Glutamatergic neuron (in vitro differentiated cells): Measurements from ENCODE around the gene POLE. TPM values are rescaled to one million over a fixed set of nuclear protein-coding genes. Genes with fewer than 3 reads are reported as not detected.

Source experiments
- DNase-seq: peaks from one replicate; pipeline ENCODE4 v3.0.0; 2022
- H3K27ac Mint-ChIP-seq: one replicate; pipeline ENCODE4 v1.8.0; 2020; ENCODE audit warnings: mild to moderate bottlenecking, mixed read lengths, inconsistent platforms; ENCODE audit not compliant: unreplicated experiment
- H3K27me3 Mint-ChIP-seq: one replicate; pipeline ENCODE4 v1.8.0; 2020; ENCODE audit warnings: mild to moderate bottlenecking, moderate library complexity, mixed read lengths, inconsistent platforms; ENCODE audit not compliant: unreplicated experiment
- H3K36me3 Mint-ChIP-seq: one replicate; pipeline ENCODE4 v1.8.0; 2020; ENCODE audit warnings: mild to moderate bottlenecking, mixed read lengths, inconsistent platforms; ENCODE audit not compliant: unreplicated experiment
- H3K4me1 Mint-ChIP-seq: one replicate; pipeline ENCODE4 v1.8.0; 2020; ENCODE audit warnings: mild to moderate bottlenecking, low read depth, mixed read lengths, inconsistent platforms; ENCODE audit not compliant: unreplicated experiment
- H3K4me3 Mint-ChIP-seq: one replicate; pipeline ENCODE4 v1.8.0; 2020; ENCODE audit warnings: mild to moderate bottlenecking, mixed read lengths, inconsistent platforms; ENCODE audit not compliant: unreplicated experiment
- H3K9me3 Mint-ChIP-seq: one replicate; pipeline ENCODE4 v1.8.0; 2020; ENCODE audit warnings: mild to moderate bottlenecking, moderate library complexity, mixed read lengths, inconsistent platforms; ENCODE audit not compliant: unreplicated experiment
- CTCF ChIP-seq: fragments of 200-600 bp; sonication (generic); IDR thresholded peaks from one replicate; pipeline ENCODE4 v1.5.0; 2021; ENCODE audit not compliant: partially characterized antibody, unreplicated experiment
- total RNA-seq: library from RNA; stranded (reverse); fragmentation: NEBNext Ultra II Directional; extraction: Animal tissue kit (Norgen Biotek cat#: 25700); gene quantifications from one replicate; pipeline ENCODE4 v1.2.1, GENCODE V29; 2021; ENCODE audit not compliant: unreplicated experiment

Gene POLE
- total RNA-seq, 1 donor from 2014 or later = 38.6 TPM

DNA sequence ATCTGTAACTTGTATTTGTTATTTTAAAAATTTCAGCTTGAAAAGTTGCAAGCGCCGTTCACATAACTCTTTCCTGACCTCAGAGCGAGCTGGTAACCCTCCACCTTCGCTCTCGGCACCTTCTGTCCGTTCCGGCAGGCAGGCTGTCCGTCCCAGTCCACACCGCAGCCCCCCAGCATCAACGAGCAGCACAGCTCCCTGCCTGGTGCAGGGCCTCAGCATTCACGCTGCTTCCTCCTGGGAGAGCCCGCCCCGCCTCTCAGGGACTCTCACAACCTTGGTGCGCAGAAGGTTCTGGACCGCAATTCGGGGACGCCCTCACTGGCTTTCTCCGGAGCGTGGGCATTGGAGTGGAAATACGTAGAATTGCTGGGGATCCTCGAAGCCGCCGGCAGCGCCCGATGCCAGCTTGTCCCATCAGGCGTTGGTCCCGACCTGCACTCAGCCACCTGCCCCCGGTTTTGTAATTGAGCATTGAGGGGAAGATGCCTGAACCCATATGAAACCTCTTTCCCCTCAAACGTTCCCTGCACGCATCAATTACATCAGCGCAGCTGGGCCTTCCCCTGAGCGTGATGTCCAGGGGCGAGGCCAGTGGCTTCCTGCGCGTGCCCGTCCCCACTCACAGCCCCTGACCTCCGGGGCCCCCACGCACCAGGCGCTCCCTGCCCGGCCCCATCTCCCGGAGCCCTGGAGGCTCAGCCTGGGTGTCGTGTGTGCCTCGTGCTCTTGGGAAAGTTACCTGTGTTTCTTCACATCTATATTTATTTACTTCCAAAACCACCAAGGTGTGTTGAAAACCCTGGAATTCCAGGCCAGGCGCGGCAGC is 95.8 kb downstream of the POLE start:
- no peak overlapping the region for H3K27ac Mint-ChIP-seq
- no peak overlapping the region for H3K4me3 Mint-ChIP-seq
- peaks cover 3% of the 10 kb centered on the region for H3K4me1 Mint-ChIP-seq
- H3K36me3 Mint-ChIP-seq = peaks cover 6% of the 10 kb centered on the region
- TF ChIP-seq CTCF = no peak
- no peak for DNase-seq
- peaks cover 9% of the 10 kb centered on the region for H3K9me3 Mint-ChIP-seq
- H3K27me3 Mint-ChIP-seq = peaks cover 15% of the 10 kb centered on the region

DNA sequence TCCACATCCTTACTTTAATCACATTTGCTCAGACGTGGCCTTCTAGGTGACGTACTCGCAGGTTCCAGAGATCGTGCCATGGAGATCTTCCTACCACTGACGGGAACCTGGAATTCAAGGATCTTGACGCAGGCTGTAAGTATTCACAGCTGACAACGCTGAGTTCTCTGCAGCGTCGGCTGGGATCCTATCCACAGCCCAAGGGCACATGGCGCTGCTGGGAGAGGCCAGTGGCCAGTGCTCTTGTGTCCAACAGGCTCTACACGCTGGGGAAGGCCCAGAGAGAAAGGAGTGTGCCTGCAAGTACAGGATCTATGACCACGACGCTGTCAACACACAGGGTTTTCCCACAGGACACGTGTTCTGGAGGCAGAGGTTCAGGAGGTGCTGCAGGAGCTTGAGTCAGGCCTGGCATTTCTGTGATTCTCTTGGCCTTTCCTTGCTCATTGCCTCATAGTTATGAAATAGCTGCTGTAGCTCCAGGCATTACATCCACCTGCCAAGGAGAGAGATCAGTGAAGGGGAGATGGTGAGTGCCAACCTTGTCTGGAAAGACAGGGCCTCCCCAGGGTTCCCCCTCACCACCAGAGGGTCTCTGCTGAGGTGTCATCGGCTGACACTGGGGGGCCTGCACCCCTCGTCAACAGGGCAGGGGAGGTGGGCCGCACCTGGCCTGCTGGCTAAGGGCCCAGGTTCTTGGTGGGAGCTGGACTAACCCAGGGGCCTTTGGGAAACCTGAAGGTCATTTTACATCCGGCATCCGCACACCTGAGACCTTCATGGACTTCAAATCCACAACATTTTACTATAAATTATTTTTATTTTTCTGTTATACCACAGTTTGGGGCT is 98.1 kb downstream of the POLE start:
- no peak overlapping the region for H3K4me3 Mint-ChIP-seq

DNA sequence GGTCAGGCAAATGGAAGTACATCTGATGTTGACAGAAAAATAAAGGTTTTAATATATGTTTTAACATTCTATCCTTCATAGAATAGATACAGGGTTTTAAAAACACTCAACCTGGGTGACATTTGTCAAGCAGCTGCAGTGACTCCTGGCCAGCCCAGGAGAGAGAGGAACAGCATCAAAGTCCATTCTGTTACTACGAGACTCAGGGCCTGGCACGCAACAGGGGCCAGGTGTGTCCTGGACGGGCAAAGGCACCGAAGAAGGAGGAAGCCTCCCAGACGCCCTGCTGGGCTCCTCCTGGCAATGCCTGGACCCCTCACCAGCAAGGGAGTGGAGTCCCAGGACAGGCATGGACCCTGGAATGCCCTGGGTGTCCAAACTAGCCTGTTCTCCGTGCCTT is 98.8 kb downstream of the POLE start:
- peaks cover 15% of the 10 kb centered on the region for H3K27me3 Mint-ChIP-seq
- DNase-seq = no peak
- H3K27ac Mint-ChIP-seq = no peak overlapping the region
- H3K36me3 Mint-ChIP-seq = no peaks in the 10 kb centered on the region
- no peak overlapping the region for H3K4me3 Mint-ChIP-seq
- H3K4me1 Mint-ChIP-seq = no peaks in the 10 kb centered on the region
- H3K9me3 Mint-ChIP-seq = peaks cover 9% of the 10 kb centered on the region
- no peak for TF ChIP-seq CTCF

More for the DNA sequence above, 98.1 kb downstream of the POLE start:
- peaks cover 1% of the 10 kb centered on the region for H3K4me1 Mint-ChIP-seq
- no peak overlapping the region for H3K27ac Mint-ChIP-seq
- peaks cover 7% of the 10 kb centered on the region for H3K9me3 Mint-ChIP-seq
- TF ChIP-seq CTCF = no peak
- peaks cover 5% of the 10 kb centered on the region for H3K36me3 Mint-ChIP-seq
- peaks cover 12% of the 10 kb centered on the region for H3K27me3 Mint-ChIP-seq
- no peak for DNase-seq

DNA sequence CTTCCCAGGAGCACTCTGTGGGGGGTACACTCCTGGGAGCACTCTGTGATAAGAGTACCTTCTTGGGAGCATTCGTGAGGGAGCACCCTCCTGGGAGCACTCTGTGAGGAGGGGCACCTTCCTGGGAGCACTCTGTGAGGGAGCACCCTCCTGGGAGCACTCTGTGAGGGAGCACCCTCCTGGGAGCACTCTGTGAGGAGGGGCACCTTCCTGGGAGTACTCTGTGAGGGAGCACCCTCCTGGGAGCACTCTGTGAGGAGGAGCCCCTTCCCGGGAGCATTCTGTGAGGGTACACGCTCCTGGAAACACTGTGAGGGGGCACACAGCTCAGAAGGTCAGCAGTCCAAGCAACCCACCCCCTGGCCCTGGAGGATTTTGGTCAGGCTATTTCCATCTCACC is 99.4 kb downstream of the POLE start:
- no peak overlapping the region for H3K27ac Mint-ChIP-seq
- H3K9me3 Mint-ChIP-seq = peaks cover 7% of the 10 kb centered on the region
- no peak for DNase-seq
- H3K4me3 Mint-ChIP-seq = no peak overlapping the region
- H3K4me1 Mint-ChIP-seq = no peaks in the 10 kb centered on the region
- H3K27me3 Mint-ChIP-seq = peaks cover 15% of the 10 kb centered on the region
- H3K36me3 Mint-ChIP-seq = no peaks in the 10 kb centered on the region
- TF ChIP-seq CTCF = no peak
